Measurements from ENCODE around the gene TNP1.

The TNP1 gene

DNA sequence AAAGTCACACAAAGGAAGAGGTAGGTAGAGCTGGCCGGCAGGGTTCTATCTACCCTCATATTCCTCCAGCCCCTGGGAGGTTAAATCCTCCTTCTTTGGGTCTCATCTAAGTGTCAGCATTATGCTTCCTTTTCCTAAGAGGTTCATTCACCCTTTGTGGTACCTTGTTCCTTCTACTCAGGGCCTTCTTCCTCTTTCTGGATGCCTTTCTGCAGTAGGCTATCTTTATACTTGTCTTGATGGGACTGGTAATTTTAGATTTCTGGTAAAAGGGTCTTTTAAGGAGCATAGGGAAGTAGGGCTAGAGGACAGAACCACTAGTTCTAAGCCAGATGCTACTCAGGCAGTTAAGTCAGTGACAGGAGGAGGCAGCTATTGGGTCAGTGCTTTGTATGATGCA is 13.7 kb upstream of the TNP1 start:
- no peak for DNase-seq (ENCODE audit: low spot score)

DNA sequence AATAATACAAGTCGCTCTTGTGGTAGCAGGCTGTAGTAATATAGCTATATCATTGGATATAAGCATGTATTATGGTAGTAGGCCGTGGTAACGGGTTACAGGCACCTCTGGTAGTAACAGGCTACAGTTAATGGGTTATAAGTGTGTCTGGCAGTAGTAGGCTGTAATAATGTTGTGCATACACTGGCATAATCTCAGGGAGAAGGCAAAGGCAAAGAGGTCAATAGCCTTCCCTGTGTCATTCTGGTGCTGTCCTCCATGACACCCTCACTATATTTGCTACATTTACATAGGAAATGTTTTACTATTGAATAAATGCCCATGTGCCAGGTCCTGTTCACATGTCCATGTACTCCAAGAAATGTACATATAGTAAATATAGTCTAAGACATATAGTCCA is 12.8 kb upstream of the TNP1 start:
- DNase-seq (ENCODE audit: low spot score) = no peak

DNA sequence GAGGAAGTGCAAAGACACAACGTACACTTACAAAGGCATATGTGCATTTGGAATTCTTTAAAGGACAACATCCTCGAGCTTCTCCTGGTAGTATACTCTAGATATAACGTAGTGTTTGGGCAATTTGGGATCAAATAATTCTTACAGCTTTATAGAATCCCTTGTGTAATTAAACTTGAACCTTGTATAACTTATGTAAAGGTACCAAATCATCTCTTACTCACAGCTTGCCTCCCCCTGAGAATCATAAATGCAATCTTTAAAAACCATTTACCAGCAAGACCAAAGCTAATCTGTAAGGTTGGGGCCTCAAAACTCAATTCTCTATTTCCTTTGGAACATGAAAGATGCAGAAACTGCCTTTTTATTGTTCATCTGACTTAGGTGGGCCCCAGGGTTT is 12.2 kb upstream of the TNP1 start:
- DNase-seq (ENCODE audit: low spot score) = no peak

DNA sequence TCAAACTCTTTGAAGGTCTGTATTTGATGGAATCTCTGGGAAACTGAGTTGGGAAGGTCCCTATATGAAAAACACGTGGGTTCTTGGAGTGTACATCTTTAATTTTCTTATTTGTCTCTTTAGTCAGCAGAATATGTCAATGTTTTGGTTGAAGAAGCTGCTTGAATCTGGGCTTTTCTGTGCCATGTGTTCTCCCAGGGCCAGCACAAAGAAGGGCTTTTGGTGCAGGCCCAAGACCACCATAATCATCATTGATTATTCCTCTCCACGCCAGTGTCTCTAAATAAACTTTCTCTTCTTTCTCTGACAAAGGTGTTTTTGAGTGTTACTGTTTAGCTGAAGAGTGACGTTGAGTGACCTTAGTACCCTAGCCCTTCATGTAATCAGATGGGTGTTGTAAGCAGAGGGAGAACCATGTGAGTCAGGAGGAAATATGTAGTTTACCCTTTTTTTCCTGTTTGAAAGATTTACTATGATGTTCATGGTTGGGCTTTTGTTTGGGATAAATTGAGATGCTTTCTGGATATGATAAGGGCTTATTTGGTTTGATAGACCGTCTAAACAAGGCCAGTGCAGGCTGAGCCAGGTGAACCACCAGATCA is 11.6 kb upstream of the TNP1 start:
- DNase-seq (ENCODE audit: low spot score) = no peak

DNA sequence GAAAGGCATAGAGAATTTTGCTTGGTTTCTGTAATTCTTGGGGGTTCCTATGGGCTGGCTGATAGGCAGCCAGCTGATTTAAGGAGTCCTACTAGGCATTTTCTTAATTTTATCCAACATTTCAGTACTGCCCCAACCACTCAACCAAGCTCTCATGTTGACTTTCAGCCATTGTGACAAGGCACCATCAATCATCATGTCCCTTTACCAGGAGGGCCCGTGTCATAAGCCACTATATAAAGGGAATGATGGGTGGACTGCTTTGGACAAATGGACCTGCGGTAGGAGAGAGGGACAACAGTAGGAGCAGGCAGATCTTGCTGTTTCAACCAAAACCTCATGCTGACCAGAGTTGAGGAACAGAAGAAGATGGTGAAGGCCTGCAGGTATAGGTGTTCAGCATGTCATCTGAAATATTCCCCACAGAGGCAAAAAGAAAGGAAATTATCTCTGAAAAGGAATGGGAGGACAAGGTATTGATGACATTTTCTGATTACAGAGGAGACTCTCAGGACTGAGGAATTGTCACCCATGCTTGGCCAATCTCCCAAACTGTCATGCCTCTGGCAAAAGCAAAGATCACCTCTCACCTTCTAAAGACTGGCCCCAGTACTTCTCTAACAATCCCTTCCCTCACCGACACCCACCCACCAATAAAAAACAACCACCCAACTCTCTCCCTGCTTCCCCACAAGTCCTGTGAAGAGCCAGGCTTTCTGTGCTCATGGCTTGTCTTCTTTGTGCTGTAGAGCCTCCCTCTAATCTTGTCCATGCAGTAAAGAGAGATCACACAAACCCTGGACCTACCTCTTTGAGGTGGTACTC is 10.9 kb upstream of the TNP1 start:
- no peak for DNase-seq (ENCODE audit: low spot score)

DNA sequence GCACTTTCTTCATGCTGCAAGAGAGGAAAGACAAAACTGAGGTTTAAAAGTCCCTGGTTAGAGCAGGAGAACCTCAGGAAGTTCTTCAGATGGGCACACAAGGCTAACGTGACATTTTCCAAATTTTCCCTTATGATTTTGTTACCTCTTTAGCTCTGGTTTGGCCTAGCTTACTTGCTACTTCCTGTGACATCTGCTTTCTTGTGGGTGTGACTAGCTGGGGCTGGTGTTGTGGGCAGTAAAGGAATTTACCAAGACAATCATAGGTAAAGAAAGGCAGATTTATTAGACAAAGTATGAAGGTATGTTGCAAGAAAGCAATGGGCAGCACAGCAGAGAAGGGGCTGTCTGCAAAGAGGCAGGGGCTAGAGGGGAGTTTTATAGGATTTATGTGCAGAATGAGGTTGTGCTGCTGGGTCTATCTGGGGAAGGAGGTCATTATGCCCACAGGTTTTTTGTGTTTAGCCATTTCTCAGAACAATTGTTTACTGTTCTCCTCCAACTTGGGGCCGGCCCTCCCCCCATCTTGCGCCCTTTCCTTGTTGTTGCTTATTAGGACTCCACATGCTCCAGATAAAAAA is 6.7 kb upstream of the TNP1 start:
- no peak for DNase-seq (ENCODE audit: low spot score)

DNA sequence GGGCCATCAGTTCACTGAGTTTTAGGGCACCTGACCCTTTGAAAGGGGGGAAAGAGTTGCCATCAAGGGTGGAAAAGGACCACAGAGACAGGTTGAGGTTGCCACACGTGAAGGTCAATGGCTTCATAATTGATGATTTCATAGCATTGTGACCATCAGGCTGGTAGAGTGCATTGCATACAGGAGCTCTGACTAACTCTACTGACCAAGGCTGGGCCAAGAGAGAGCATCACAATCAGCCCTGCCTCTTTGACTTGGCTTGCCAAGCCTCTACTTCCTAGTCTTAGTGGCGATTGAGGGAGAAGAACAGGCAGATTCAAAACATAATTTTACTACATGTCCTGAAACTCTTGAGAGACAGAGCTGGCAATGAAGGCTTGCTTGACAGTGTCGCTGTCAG is 5.8 kb upstream of the TNP1 start:
- no peak for DNase-seq (ENCODE audit: low spot score)

DNA sequence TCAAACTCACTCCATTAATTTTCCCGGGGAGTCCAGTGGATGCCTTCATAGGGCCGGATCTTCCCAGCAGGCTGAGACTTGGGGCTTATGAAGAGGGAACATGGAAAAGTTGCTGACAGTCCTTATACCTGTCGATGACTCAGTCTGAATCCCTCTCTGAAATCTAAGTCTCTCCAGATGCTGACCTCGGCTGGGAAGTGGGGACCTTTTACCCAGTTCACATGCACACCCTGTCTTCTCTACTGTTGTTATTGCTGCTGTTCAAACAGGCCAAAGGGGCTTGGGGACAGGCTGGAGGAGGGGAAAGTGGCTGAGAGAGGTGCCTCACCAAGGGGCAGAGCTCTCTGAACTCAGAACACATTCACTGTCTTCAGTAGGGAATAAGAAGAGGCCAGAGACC is 4.1 kb upstream of the TNP1 start:
- no peak for DNase-seq (ENCODE audit: low spot score)

DNA sequence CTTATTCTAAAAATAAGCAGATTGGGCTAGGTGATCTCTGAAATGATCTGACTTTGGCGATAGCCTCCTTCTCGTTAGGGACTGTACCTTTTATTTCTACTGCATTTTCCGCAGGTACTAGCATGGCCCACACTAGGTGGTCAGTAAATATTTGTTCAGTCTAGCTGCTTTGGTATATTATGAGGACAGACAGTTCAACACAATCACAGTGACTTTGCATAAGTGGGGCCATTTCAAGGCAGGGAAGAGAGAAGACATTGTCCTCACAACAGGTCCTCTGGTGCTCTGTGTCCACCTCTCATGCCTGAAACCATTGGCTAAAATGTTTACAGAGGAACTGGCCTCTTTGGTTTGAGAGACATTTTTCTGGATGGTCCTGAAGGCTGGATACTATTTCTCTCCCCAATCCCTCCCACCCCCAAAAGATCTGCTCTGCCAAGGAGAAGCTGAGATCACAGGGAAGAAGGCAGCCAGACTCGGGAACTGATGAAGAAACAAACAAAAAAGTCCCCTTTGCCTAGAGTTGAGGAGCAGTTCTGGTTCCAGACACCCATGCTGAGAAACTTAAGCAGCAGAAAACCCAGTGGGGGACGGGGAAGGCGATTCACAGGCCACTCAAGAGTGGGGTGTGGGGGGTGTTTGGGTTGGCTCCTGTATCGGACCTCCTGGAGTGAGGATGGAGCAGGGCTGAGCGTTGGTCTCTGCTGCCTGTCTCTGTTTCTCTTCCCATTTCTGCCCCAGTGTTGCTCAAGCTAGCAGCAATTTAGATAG is 2.9 kb upstream of the TNP1 start:
- DNase-seq (ENCODE audit: low spot score) = no peak

DNA sequence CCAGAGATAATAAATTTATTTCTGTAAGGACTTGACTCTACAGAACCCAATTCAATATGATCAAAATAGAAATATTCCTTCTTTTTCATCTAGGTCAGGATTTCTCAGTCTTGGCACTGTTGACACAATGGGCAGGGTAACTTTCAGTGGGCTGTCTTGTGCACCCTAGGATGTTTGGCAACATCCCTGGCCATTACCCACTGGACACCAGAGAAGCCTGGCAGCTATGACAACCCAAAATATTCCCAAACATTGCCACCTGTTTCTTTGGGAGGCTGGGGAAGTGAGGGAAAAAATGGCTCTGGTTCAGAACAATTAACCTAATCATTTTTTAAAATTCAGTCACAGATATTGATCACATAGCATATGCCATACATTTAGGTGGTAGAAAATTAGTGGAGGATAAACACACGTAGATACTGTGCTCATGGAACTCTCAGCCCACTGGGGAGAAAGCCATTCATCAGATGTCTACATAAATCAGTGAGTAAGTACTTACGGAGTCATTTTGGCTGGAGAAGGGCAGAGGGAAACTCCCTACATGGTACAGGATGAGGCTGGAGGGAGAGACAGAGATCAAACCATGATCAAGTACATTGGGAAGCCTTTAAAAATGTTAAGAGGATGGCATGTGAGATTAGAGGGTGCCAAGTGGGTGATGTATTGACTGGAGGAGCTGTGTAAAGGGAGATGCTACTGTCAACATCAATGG is 718 bp upstream of the TNP1 start:
- no peak for DNase-seq (ENCODE audit: low spot score)

DNA sequence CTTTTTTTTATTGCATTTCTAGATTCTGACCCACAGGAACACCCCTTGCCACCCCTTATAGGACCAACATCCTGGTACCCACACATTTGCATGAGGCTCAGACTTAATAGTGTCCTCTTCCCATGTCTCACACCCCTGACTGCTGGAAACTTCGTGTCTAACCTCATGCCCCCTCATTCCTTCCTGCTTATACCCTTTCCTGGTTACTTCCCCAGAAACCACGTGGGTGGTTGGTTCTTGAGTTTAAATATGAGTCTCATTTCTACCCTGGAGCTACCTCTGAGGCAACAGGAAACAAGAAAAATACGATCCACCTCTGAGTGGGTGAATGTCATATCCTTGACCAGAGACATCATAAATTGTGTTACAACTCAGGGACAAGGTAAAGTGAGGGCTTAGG is 1.6 kb downstream of the TNP1 start:
- DNase-seq (ENCODE audit: low spot score) = no peak

DNA sequence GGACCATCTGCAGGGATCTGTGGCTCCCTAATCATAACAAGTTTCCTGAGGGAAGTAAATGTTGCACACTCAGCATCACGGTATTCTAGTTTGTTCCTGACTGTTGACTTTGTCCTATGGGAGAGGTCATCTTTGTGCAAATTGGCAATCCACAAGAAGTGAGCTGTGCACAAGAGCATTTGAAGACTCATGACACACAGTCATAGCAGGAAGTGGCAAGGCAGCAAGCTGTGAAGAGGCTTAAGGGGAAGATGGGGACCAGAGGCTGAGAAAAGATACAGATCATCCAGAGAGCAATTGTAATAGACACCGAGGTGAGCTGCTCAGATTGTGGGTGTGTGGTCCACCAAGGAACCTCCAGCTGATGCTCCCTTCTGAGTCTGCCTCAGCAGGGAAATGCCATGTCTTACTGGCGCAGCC is 2.7 kb downstream of the TNP1 start:
- DNase-seq (ENCODE audit: low spot score) = no peak

DNA sequence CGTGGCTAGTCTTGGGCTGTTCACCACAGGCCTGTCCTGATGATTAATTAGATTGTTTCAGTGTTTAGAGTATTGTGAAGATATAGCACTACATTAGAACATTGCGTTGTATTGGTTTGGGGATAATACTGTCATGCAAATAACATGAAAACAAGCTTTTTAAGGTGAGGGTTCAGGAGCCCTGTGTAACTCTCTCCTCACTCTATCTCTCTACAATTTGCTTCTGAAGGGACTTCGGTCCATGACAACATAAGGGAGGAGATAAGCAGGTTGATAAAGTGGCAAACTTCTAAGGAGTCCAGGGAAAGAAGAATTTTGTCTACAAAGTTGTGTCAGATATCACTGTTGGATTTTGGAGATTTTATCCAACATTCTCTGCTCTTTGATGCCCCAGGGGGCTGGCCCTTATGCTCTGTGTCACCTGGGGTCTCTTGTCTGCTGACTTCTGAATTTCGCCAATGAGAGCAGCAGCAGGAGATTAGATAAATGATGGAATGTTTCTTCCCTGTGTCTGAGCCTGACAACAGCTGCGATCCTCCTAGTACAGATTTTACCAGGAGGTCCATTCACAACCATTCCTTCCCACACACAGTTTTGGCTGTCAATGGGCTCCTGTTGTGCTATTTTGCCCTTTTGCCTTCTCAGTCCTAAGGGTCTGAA is 3.3 kb downstream of the TNP1 start:
- DNase-seq (ENCODE audit: low spot score) = no peak

DNA sequence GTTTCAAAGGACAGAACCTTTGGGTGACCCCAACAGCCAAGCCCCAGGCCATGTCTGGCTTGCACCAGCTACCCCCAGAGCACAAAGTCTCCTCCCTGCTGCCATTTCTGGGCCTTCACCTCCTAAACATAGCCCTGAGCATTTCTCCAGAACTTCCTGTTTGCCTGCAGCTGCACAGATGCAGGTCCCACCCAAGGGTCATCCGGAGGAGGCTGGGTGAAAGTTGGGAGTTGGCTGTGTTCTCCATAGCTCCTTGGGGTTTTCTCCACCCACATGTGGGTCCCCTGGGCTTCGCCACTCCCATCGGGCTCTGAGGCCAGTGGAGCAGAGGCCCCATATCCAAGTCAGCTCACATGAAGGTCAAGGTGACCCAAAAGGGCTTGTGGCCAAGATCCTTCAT is 4.3 kb downstream of the TNP1 start:
- no peak for DNase-seq (ENCODE audit: low spot score)

DNA sequence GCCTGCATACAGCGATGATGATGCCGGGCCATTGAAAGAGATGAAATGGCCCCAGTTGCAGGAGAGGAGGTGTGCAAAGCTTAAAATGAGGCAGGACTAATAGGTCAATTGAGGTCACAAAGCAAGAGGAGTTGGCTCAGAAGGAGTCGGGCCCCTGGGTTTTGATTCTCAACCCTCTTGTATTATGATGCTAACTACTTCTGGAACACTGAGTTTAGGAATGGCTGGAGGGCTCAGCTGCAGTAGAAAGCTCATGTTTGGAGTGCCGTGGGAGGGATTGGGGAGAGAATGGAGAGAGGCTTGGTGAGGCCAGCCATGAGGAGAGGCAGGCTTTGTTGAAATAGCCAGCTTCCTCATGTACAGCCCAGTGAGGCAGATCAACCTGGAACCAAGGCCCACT is 4.8 kb downstream of the TNP1 start:
- DNase-seq (ENCODE audit: low spot score) = no peak

DNA sequence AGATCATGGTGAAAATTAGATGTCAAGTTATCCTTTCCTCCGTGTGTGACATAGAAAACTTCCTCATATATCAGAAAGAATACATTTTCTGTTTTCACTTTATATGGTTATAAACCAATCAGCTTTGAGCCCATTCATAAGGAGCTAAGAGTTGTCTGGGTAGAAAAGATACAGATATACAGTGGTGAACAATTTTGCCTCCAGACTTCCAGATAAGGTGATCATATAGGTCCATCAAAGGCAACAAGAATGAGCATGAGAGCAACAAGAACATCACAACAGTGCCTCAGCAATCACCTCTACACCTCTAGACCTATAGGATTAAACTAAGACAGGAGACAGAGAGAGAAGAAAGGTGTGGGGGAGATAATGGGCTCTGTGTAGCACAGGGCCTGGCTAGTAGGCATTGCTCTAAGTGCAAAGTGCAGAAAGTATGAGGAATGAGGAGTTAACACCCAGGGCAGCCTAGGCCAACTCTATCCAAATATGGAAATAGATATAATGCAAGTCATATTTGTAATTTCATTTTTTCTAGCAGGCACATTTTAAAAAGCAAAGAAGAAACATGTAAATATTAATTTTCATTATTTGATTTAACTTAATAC is 8.3 kb downstream of the TNP1 start:
- no peak for DNase-seq (ENCODE audit: low spot score)

DNA sequence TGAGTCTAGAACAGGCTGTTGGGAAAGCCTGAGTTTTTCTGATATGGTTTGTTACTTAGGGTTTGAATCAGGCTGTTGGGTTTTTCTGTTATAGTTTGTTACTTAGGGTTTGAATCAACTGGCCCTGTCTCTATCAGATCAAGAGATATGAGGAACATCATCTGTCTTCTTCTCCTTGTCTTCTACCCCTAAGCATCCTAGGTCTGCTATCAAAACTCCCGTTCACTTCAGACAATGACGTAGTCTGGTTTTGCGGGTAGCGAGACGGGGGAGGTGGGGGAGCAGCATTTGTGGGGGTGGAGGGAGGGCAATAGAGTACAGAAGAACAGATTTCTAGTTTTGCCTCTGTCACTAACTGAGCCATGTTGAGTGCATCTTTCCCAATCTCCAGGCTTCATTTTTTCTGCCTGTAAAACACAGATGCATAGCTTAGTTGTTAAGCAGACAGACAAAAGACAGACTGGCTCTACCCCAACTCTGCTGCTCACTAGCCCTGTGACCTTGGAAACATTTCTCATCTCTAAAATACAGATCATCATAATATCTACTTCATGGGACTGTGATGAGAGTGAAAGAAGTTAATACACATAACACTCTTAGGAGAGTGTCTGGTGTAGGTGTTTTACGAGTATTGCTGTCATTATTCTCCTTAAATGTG is 9.1 kb downstream of the TNP1 start:
- DNase-seq (ENCODE audit: low spot score) = no peak

DNA sequence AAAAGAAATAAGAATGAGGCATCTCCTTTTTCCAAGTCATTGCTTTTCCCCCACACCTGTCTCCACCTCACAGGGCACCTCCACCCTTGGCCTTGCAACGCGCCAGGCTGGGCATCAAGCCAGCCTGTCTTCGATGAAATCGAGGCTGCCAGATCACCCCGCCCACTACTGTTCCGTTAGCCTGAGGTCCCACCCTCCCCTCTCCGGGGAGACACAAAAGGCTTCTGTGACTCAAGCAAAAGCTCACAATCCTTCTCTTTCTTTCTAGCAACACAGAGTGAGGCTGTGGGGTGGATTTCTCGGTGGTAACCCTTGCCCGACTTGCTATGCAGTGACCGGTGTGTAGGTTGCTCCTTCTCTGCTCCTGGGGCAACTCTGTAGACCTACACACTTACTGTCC is 9.9 kb downstream of the TNP1 start:
- peak; percentile 24 for DNase-seq (ENCODE audit: low spot score)

DNA sequence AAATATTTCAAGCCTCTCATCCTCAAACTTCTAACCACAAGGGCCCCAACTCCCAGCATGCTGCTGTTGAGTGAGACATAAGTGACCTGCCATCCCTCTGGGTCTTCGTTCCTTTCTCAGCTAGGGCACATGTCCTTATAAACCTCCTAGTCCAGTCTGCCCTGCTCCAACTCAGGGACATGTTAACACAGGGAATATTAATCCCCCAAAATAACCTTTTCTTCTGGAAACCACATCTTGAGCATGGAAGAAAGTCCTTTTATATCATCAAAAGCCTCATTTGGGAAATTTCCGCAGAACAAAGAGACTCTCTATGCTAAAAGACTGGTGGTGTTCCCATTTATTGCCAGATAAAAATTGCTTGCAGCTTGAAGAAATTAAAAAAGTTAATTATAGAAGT is 14.4 kb downstream of the TNP1 start:
- DNase-seq (ENCODE audit: low spot score) = no peak

DNA sequence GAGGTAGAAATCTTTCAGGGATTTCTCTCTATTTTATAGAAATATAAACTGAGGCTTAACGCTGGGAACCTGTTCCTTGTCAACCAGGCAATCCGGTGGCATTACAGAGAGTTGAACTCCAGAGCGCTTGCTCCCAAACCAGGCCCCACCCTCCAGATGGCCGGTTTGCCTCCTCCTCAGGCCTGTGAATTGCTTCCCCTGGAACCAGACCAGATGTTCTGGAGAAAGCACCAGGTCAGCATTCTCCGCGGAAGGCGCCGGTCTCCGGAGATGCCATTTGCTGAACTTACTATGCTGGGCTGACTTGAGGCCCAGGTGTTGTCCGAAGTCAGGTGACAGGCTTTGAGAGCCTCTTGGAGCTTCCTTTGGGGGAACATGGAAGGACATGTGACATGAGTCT is 17.2 kb downstream of the TNP1 start:
- DNase-seq (ENCODE audit: low spot score) = no peak

DNA sequence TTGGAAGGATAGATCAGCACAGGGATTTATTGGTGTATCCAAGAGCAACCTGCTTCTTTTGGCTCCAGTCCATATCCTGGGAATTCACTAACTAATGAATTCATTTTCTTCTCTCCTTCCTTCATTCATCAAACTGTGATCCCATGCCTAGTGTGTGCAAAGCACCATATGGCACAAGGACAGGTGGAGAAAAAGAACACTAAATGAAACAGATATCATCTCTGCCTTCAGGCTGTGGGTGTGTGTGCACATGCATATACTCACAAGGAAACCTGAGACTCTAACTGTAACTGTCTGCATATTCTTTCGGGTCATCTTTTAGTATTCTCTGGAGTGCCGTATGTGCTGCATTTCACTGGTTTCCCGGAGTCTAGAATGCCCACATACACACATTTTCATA is 20.2 kb downstream of the TNP1 start:
- no peak for DNase-seq (ENCODE audit: low spot score)

Data from D341Med (cell line).